ENCODE measurements around the gene MRPL55. TPM values are rescaled to one million over a fixed set of nuclear protein-coding genes. Genes with fewer than 3 reads are reported as not detected.

The MRPL55 gene
- total and polyA plus RNA-seq, 2 of the 13 experiments (the other 11 are each of a cell fraction or from before 2014, with no cell fraction given) = 58.6 to 92.9 TPM

DNA sequence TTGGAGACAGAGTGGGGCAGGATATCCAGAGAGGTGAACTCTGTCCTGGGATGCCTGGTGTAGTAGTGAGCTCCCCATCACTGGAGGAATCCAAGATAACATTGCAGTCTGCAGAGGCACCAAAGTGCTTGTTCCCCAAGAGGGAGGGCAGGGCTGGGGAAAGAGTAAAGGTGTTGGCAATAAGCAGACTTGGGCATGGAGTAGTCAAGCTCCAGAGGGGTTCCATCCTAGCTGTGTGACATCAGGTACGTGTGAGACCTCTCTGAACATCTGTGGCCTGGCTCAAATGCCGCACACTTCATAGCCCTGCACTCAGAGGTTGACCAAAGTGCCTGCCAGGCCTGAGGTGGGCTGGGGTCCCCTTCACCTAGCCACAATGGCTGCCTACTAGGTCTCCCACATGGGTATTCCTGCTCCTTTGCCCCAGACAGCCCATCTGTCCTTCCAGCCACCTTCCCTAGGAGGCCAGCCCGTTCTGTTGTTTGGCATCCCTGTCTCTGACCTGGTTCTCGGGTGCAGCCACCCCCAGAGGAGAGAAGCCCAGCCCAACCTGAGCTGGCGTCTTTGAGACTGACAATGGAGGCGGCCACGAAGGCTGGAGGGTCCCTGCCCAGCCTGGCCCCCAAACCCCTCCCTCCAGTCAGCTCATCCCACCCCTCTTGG, 29.4 kb downstream of the MRPL55 start:
- FAIRE-seq (no peak), ATAC-seq (no peak), DNase-seq (ENCODE audit: low spot score) (no peak)
- in situ Hi-C loops (cut with HindIII; ENCODE audit: extremely low pct_ligation_motif_present, low pct_unique_long_range_greater_than_20kb) (loop anchor here (5.0 kb wide), 1 partner anchor 77 kb away; no protein-coding TSS in a partner anchor), intact Hi-C loops (cut with micrococcal nuclease; ENCODE audit: unreplicated experiment) (loop anchor here (10.0 kb wide), 1 partner anchor 1145 kb away; no protein-coding TSS in a partner anchor)
- no peak overlapping the region for H3K27ac ChIP-seq (ENCODE audit: extremely low read length, insufficient read depth, low read length)
- CTCF ChIA-PET (ENCODE audit: low intra/inter-chr PET ratio, low total read pairs) = no interaction called here
- H2AFZ ChIP-seq (ENCODE audit: low read length) = no peak overlapping the region
- H3K36me3 ChIP-seq (replicated peaks in 1 of 2; ENCODE audit: control insufficient read depth in 1 of 2, insufficient read depth in 2 of 2, low read length in 2 of 2) = no peaks in the 10 kb centered on the region
- no peaks in the 10 kb centered on the region for H3K9me3 ChIP-seq (ENCODE audit: low read length)
- peak; percentile 93 for TF ChIP-seq ZMYM3 (CRISPR knock-in tag; IDR thresholded peaks at IDR 0.05)
- no peak for TF ChIP-seq SUZ12 (IDR thresholded peaks at IDR 0.05; ENCODE audit: low read depth, low read length)
- peak; percentile 97 for TF ChIP-seq ZNF768 (CRISPR knock-in tag; IDR thresholded peaks at IDR 0.05)
- 0 out of 2 replicates have a peak, but pooled peaks have one; percentile 54 for TF ChIP-seq ADNP (CRISPR knock-in tag; IDR thresholded peaks at IDR 0.05)
- 80% methylated on average over 1 of the region's 7 CpGs for WGBS (ENCODE audit: low lambda C conversion rate)
- peaks cover 15% of the 10 kb centered on the region for H3K4me1 ChIP-seq (ENCODE audit: insufficient read depth, low read length)
- H3K27me3 ChIP-seq (ENCODE audit: control insufficient read depth in 1 of 2, insufficient read depth in 2 of 2, low read length in 2 of 2) = peaks cover 2 to 16% of the 10 kb centered on the region in 2 experiments; a peak in 3 of 5 replicates
- H3K9ac ChIP-seq (ENCODE audit: insufficient read depth, low read depth, low read length) = no peak overlapping the region
- BruUV-seq (replicated peaks) = no TSS peak
- H3K4me2 ChIP-seq (ENCODE audit: low read depth, low read length) = no peak overlapping the region
- POLR2A ChIA-PET = no interaction called here
- peaks cover 15% of the 10 kb centered on the region for H4K20me1 ChIP-seq (ENCODE audit: insufficient read depth, low read length)
- H3K4me3 ChIP-seq (replicated peaks in 1 of 3; ENCODE audit: insufficient read depth in 1 of 3, low read depth in 2 of 3, low read length in 3 of 3) = no peak overlapping the region
- H3K79me2 ChIP-seq (ENCODE audit: insufficient read depth, low read length) = peaks cover 34% of the 10 kb centered on the region

DNA sequence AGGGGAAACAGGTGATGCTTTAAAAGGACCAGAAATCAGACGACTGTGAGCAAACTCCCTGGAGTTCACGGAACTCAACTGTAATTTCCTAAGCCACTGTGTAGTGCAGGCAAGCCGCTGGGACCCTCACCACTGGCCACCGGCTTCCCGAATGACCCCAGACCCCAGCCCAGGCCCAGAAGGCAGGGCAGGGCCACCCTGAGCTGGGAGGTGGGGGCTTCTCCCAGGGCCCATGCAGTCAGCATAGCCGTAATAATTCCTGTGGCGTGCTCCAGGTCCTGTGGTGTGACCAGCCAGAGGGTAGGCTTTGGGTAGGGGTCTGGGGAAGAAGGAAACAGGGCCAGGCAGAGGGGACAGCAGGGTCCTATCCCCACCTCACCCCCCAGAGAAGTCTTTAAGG, 30.1 kb downstream of the MRPL55 start:
- ATAC-seq (no peak), DNase-seq (ENCODE audit: low spot score) (no peak), FAIRE-seq (no peak)
- no TSS peak for BruUV-seq (replicated peaks)
- peaks cover 27% of the 10 kb centered on the region for H3K79me2 ChIP-seq (ENCODE audit: insufficient read depth, low read length)
- H3K27ac ChIP-seq (ENCODE audit: extremely low read length, insufficient read depth, low read length) = no peak overlapping the region
- H3K27me3 ChIP-seq (ENCODE audit: control insufficient read depth in 1 of 2, insufficient read depth in 2 of 2, low read length in 2 of 2) = peaks cover 3 to 22% of the 10 kb centered on the region in 2 experiments; a peak in 3 of 5 replicates
- H3K9me3 ChIP-seq (ENCODE audit: low read length) = no peaks in the 10 kb centered on the region
- no peak overlapping the region for H3K9ac ChIP-seq (ENCODE audit: insufficient read depth, low read depth, low read length)
- H3K4me2 ChIP-seq (ENCODE audit: low read depth, low read length) = no peak overlapping the region
- H3K4me1 ChIP-seq (ENCODE audit: insufficient read depth, low read length) = peaks cover 8% of the 10 kb centered on the region
- WGBS (ENCODE audit: low lambda C conversion rate) = 82% methylated on average over 5 of the region's 7 CpGs
- intact Hi-C loops (cut with micrococcal nuclease; ENCODE audit: unreplicated experiment) (no loop called here), in situ Hi-C loops (cut with HindIII; ENCODE audit: extremely low pct_ligation_motif_present, low pct_unique_long_range_greater_than_20kb) (loop anchor here (5.0 kb wide), 1 partner anchor 77 kb away; no protein-coding TSS in a partner anchor)
- H3K36me3 ChIP-seq (replicated peaks in 1 of 2; ENCODE audit: control insufficient read depth in 1 of 2, insufficient read depth in 2 of 2, low read length in 2 of 2) = no peaks in the 10 kb centered on the region
- POLR2A ChIA-PET = no interaction called here
- CTCF ChIA-PET (ENCODE audit: low intra/inter-chr PET ratio, low total read pairs) = no interaction called here
- no peak overlapping the region for H3K4me3 ChIP-seq (replicated peaks in 1 of 3; ENCODE audit: insufficient read depth in 1 of 3, low read depth in 2 of 3, low read length in 3 of 3)
- H2AFZ ChIP-seq (ENCODE audit: low read length) = no peak overlapping the region
- peaks cover 7% of the 10 kb centered on the region for H4K20me1 ChIP-seq (ENCODE audit: insufficient read depth, low read length)
- TF ChIP-seq ZNF496 (CRISPR knock-in tag; IDR thresholded peaks at IDR 0.05; ENCODE audit: insufficient replicate concordance) (no peak), MAZ (IDR thresholded peaks at IDR 0.05; ENCODE audit: borderline replicate concordance, low read depth, low read length) (no peak), MAZ (CRISPR knock-in tag; IDR thresholded peaks at IDR 0.05; ENCODE audit: low read depth) (no peak), RAD21 (CRISPR knock-in tag; IDR thresholded peaks at IDR 0.05) (no peak), DNMT3B (CRISPR knock-in tag; conservative IDR thresholded peaks at IDR 0.05) (no peak), ZNF451 (CRISPR knock-in tag; IDR thresholded peaks at IDR 0.05) (no peak), KLF9 (CRISPR knock-in tag; IDR thresholded peaks at IDR 0.05; ENCODE audit: low read depth) (no peak), ZNF557 (CRISPR knock-in tag; IDR thresholded peaks at IDR 0.05) (no peak)
- TF ChIP-seq, protein P1, sequence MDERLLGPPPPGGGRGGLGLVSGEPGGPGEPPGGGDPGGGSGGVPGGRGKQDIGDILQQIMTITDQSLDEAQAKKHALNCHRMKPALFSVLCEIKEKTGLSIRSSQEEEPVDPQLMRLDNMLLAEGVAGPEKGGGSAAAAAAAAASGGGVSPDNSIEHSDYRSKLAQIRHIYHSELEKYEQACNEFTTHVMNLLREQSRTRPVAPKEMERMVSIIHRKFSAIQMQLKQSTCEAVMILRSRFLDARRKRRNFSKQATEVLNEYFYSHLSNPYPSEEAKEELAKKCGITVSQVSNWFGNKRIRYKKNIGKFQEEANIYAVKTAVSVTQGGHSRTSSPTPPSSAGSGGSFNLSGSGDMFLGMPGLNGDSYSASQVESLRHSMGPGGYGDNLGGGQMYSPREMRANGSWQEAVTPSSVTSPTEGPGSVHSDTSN (CRISPR knock-in tag; IDR thresholded peaks at IDR 0.05) = no peak
- TF ChIP-seq, protein P2, sequence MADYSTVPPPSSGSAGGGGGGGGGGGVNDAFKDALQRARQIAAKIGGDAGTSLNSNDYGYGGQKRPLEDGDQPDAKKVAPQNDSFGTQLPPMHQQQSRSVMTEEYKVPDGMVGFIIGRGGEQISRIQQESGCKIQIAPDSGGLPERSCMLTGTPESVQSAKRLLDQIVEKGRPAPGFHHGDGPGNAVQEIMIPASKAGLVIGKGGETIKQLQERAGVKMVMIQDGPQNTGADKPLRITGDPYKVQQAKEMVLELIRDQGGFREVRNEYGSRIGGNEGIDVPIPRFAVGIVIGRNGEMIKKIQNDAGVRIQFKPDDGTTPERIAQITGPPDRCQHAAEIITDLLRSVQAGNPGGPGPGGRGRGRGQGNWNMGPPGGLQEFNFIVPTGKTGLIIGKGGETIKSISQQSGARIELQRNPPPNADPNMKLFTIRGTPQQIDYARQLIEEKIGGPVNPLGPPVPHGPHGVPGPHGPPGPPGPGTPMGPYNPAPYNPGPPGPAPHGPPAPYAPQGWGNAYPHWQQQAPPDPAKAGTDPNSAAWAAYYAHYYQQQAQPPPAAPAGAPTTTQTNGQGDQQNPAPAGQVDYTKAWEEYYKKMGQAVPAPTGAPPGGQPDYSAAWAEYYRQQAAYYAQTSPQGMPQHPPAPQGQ (CRISPR knock-in tag; IDR thresholded peaks at IDR 0.05; ENCODE audit: borderline replicate concordance) = no peak
- TF ChIP-seq, protein P3, sequence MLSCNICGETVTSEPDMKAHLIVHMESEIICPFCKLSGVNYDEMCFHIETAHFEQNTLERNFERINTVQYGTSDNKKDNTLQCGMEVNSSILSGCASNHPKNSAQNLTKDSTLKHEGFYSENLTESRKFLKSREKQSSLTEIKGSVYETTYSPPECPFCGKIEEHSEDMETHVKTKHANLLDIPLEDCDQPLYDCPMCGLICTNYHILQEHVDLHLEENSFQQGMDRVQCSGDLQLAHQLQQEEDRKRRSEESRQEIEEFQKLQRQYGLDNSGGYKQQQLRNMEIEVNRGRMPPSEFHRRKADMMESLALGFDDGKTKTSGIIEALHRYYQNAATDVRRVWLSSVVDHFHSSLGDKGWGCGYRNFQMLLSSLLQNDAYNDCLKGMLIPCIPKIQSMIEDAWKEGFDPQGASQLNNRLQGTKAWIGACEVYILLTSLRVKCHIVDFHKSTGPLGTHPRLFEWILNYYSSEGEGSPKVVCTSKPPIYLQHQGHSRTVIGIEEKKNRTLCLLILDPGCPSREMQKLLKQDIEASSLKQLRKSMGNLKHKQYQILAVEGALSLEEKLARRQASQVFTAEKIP (CRISPR knock-in tag; IDR thresholded peaks at IDR 0.05; ENCODE audit: borderline replicate concordance) = no peak

All from HepG2 (cell line).